Measurements from ENCODE around the gene AK9.
A peak's percentile ranks its signal among the peaks of the same experiment; 100 is the strongest.

Gene AK9

GRCh38 chr6:109453594-109454495 is 237.2 kb downstream of the AK9 start:
- no peak for DNase-seq (ENCODE audit: low read depth, low spot score)
- H3K4me3 ChIP-seq (ENCODE audit: low read length): peak overlapping the region; percentile 90

GRCh38 chr6:109453156-109453555 is 237.8 kb downstream of the AK9 start:
- H3K4me3 ChIP-seq (ENCODE audit: low read length): no peak overlapping the region
- no peak for DNase-seq (ENCODE audit: low read depth, low spot score)

- no peak for DNase-seq (ENCODE audit: low read depth, low spot score)
- H3K4me3 ChIP-seq (ENCODE audit: low read length): no peak overlapping the region
Observed at GRCh38 chr6:109452181-109452580, 238.8 kb downstream of the AK9 start.

- no peak overlapping the region for H3K4me3 ChIP-seq (ENCODE audit: low read length)
Observed at GRCh38 chr6:109451376-109451775, 239.6 kb downstream of the AK9 start.

GRCh38 chr6:109450801-109451200 is 240.2 kb downstream of the AK9 start:
- DNase-seq (ENCODE audit: low read depth, low spot score): no peak
- no peak overlapping the region for H3K4me3 ChIP-seq (ENCODE audit: low read length)

More at GRCh38 chr6:109451376-109451775, 239.6 kb downstream of the AK9 start:
- no peak for DNase-seq (ENCODE audit: low read depth, low spot score)

- DNase-seq (ENCODE audit: low read depth, low spot score): peak; percentile 72
- peak overlapping the region; percentile 3; the same call in 1 of the 2 replicates for H3K4me3 ChIP-seq (ENCODE audit: low read length)
Observed at GRCh38 chr6:109449795-109450673, 241.0 kb downstream of the AK9 start.

GRCh38 chr6:109449064-109449794 is 241.8 kb downstream of the AK9 start:
- H3K4me3 ChIP-seq (ENCODE audit: low read length): no peak overlapping the region
- no peak for DNase-seq (ENCODE audit: low read depth, low spot score)

- DNase-seq (ENCODE audit: low read depth, low spot score): no peak
- no peak overlapping the region for H3K4me3 ChIP-seq (ENCODE audit: low read length)
Observed at GRCh38 chr6:109448615-109449014, 242.4 kb downstream of the AK9 start.

GRCh38 chr6:109447878-109448555 is 243.0 kb downstream of the AK9 start:
- no peak for DNase-seq (ENCODE audit: low read depth, low spot score)
- H3K4me3 ChIP-seq (ENCODE audit: low read length): no peak overlapping the region

GRCh38 chr6:109447087-109447486 is 243.9 kb downstream of the AK9 start:
- H3K4me3 ChIP-seq (ENCODE audit: low read length): no peak overlapping the region
- no peak for DNase-seq (ENCODE audit: low read depth, low spot score)

GRCh38 chr6:109446541-109446940 is 244.5 kb downstream of the AK9 start:
- no peak overlapping the region for H3K4me3 ChIP-seq (ENCODE audit: low read length)

GRCh38 chr6:109446072-109446471 is 244.9 kb downstream of the AK9 start:
- H3K4me3 ChIP-seq (ENCODE audit: low read length): no peak overlapping the region
- no peak for DNase-seq (ENCODE audit: low read depth, low spot score)

More at GRCh38 chr6:109446541-109446940, 244.5 kb downstream of the AK9 start:
- no peak for DNase-seq (ENCODE audit: low read depth, low spot score)

GRCh38 chr6:109445382-109445781 is 245.6 kb downstream of the AK9 start:
- DNase-seq (ENCODE audit: low read depth, low spot score): no peak
- H3K4me3 ChIP-seq (ENCODE audit: low read length): no peak overlapping the region

GRCh38 chr6:109443425-109443950 is 247.5 kb downstream of the AK9 start:
- H3K4me3 ChIP-seq (ENCODE audit: low read length): no peak overlapping the region
- no peak for DNase-seq (ENCODE audit: low read depth, low spot score)
